ENCODE measurements around the gene LMBRD2. TPM values are rescaled to one million over a fixed set of nuclear protein-coding genes. Genes with fewer than 3 reads are reported as not detected.

The LMBRD2 gene
- total and polyA plus RNA-seq, 9 of the 15 experiments (the other 6 are each of a cell fraction or from before 2014, with no cell fraction given), result 2.1 to 24.2 (median 10.6) TPM

DNA sequence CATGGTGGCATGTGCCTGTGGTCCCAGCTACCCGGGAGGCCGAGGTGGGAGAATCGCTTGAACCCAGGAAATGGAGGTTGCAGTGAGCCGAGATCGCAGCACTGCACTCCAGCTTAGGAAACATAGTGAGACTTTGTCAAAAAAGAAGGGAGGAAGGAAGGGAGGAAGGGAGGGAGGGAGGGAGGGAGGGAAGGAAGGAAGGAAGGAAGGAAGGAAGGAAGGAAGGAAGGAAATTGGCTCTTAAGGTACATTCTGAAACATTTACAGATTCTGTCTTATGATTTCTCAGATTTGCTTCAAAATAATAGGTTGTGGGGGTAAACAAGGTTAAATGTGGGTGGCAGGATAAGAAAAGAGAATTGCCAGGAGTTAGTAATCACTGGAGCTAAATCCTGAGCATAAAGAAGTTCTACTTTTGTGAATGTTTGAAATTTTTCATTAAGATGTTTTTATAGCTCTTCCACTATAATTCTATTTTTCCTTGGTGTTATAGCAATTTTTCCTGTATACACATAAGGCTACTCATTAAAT, 82.9 kb downstream of the LMBRD2 start:
- Histone ChIP-seq H3K9me1 (ENCODE audit: control insufficient read depth, insufficient read depth, low read length) (no peaks in the 10 kb centered on the region), H3K36me3 (ENCODE audit: control insufficient read depth, insufficient read depth, low read length) (no peaks in the 10 kb centered on the region), H3K4me1 (replicated peaks in 1 of 2; ENCODE audit: control insufficient read depth in 2 of 2, insufficient read depth in 2 of 2, low read length in 2 of 2) (no peaks in the 10 kb centered on the region), H3K9me3 (replicated peaks; ENCODE audit: control insufficient read depth, insufficient read depth, low read depth, low read length) (no peaks in the 10 kb centered on the region), H3K27ac (ENCODE audit: extremely low read depth, low read depth, low read length) (no peak overlapping the region), H4K20me1 (replicated peaks; ENCODE audit: control insufficient read depth, insufficient read depth, low read length) (no peaks in the 10 kb centered on the region), H2AFZ (ENCODE audit: low read depth, low read length) (no peak overlapping the region), H3K79me2 (ENCODE audit: control insufficient read depth, insufficient read depth, low read length) (no peaks in the 10 kb centered on the region), H3K4me3 (no peak overlapping the region), H3K9ac (ENCODE audit: insufficient read depth in 1 of 2, low read depth in 2 of 2, low read length in 2 of 2) (no peak overlapping the region), H3K27me3 (ENCODE audit: control insufficient read depth in 2 of 2, insufficient read depth in 2 of 2, low read length in 2 of 2) (peaks cover 12 to 20% of the 10 kb centered on the region in 2 experiments), H3K4me2 (ENCODE audit: insufficient read depth, low read length) (no peak overlapping the region)
- intact Hi-C loops (cut with micrococcal nuclease) (no loop called here), in situ Hi-C loops (cut with MboI) (no loop called here)
- BruUV-seq (replicated peaks), result no TSS peak
- ATAC-seq (no peak), FAIRE-seq (no peak), DNase-seq (ENCODE audit: extremely low read depth in 1 of 4, low spot score in 3 of 4) (no peak)
- TF ChIP-seq RAD21 (CRISPR knock-in tag; conservative IDR thresholded peaks at IDR 0.05 in 1 of 2, IDR thresholded peaks at IDR 0.05 in 1 of 2) (no peak), ZNF766 (CRISPR knock-in tag; conservative IDR thresholded peaks at IDR 0.05) (no peak), RFX1 (IDR thresholded peaks at IDR 0.05) (no peak), U2AF1 (optimal IDR thresholded peaks at IDR 0.05; ENCODE audit: low read depth, low read length) (no peak), RBFOX2 (IDR thresholded peaks at IDR 0.05; ENCODE audit: low read depth, low read length) (no peak), SP1 (CRISPR knock-in tag; IDR thresholded peaks at IDR 0.05) (no peak), PCBP2 (IDR thresholded peaks at IDR 0.05; ENCODE audit: low read depth, low read length, poor library complexity, severe bottlenecking) (no peak), ZNF282 (CRISPR knock-in tag; IDR thresholded peaks at IDR 0.05) (no peak), TFAM (CRISPR knock-in tag; conservative IDR thresholded peaks at IDR 0.05) (no peak), BCL6 (CRISPR knock-in tag; IDR thresholded peaks at IDR 0.05) (no peak), NELFE (IDR thresholded peaks at IDR 0.05; ENCODE audit: insufficient read depth, insufficient read length) (no peak), ZNF431 (CRISPR knock-in tag; IDR thresholded peaks at IDR 0.05) (no peak), ZNF589 (CRISPR knock-in tag; IDR thresholded peaks at IDR 0.05; ENCODE audit: low read depth) (no peak), KDM1A (IDR thresholded peaks at IDR 0.05) (no peak), KAT8 (IDR thresholded peaks at IDR 0.05; ENCODE audit: low read depth) (no peak), PPARD (CRISPR knock-in tag; IDR thresholded peaks at IDR 0.05) (no peak), RUNX1 (IDR thresholded peaks at IDR 0.05; ENCODE audit: low read depth) (no peak), STAG1 (CRISPR knock-in tag; IDR thresholded peaks at IDR 0.05; ENCODE audit: borderline replicate concordance) (no peak)
- TF ChIP-seq, protein P1, sequence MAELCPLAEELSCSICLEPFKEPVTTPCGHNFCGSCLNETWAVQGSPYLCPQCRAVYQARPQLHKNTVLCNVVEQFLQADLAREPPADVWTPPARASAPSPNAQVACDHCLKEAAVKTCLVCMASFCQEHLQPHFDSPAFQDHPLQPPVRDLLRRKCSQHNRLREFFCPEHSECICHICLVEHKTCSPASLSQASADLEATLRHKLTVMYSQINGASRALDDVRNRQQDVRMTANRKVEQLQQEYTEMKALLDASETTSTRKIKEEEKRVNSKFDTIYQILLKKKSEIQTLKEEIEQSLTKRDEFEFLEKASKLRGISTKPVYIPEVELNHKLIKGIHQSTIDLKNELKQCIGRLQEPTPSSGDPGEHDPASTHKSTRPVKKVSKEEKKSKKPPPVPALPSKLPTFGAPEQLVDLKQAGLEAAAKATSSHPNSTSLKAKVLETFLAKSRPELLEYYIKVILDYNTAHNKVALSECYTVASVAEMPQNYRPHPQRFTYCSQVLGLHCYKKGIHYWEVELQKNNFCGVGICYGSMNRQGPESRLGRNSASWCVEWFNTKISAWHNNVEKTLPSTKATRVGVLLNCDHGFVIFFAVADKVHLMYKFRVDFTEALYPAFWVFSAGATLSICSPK (IDR thresholded peaks at IDR 0.05; ENCODE audit: borderline replicate concordance), result no peak
- WGBS (ENCODE audit: insufficient coverage, low coverage, missing lambda C conversion rate), result 2% methylated on average over 5 of the region's 5 CpGs
- ChIA-PET CTCF (ENCODE audit: low intra/inter-chr PET ratio) (no interaction called here), POLR2A (no interaction called here)
